H9 (cell line): ENCODE data around the gene RAB3C. TPM values are rescaled to one million over a fixed set of nuclear protein-coding genes. Genes with fewer than 3 reads are reported as not detected.

ENCODE experiments used
- DNase-seq: peaks from one replicate; pipeline ENCODE4 v3.0.0-alpha.2; 2017
- H2AFZ ChIP-seq: one replicate; pipeline ENCODE4 v1.6.1; 2013; ENCODE audit warnings: mild to moderate bottlenecking, low read length, control low read depth, moderate library complexity
- H2AK5ac ChIP-seq: 2 replicates; pipeline ENCODE4 v1.6.1; 2013; ENCODE audit warnings: low read length, control low read depth, mixed read lengths; ENCODE audit not compliant: insufficient read length
- H2BK120ac ChIP-seq: one replicate; pipeline ENCODE4 v1.6.1; 2013; ENCODE audit warnings: low read depth, mild to moderate bottlenecking, low read length, control low read depth, inconsistent platforms; ENCODE audit not compliant: poor library complexity, severe bottlenecking
- H2BK12ac ChIP-seq: 2 replicates; pipeline ENCODE4 v1.6.1; 2013; ENCODE audit warnings: low read length, control low read depth, mixed read lengths, low read depth; ENCODE audit not compliant: insufficient read length
- H2BK15ac ChIP-seq: 2 replicates; pipeline ENCODE4 v1.6.1; 2013; ENCODE audit warnings: low read depth, low read length, control low read depth
- H2BK20ac ChIP-seq: one replicate; pipeline ENCODE4 v1.6.1; 2013; ENCODE audit warnings: low read depth, mild to moderate bottlenecking, low read length, control low read depth, inconsistent platforms; ENCODE audit not compliant: poor library complexity, severe bottlenecking
- H2BK5ac ChIP-seq: 2 replicates; pipeline ENCODE4 v1.6.1; 2013; ENCODE audit warnings: low read length, control low read depth, mixed read lengths; ENCODE audit not compliant: insufficient read length
- H3K14ac ChIP-seq: 2 replicates; pipeline ENCODE4 v1.6.1; 2013; ENCODE audit warnings: low read length, control low read depth; ENCODE audit not compliant: insufficient read depth
- H3K18ac ChIP-seq: 2 replicates; pipeline ENCODE4 v1.6.1; 2013; ENCODE audit warnings: low read depth, mild to moderate bottlenecking, mixed read lengths, low read length, control low read depth; ENCODE audit not compliant: insufficient read length
- H3K23ac ChIP-seq: 2 replicates; pipeline ENCODE4 v1.6.1; 2013; ENCODE audit warnings: low read length, control low read depth, mixed read lengths, low read depth; ENCODE audit not compliant: insufficient read length
- H3K23me2 ChIP-seq: 2 replicates; pipeline ENCODE4 v1.6.1; 2013; ENCODE audit warnings: low read depth, mild to moderate bottlenecking, mixed read lengths, low read length, control low read depth; ENCODE audit not compliant: insufficient read length, poor library complexity, severe bottlenecking
- H3K27ac ChIP-seq: 2 replicates; pipeline ENCODE4 v1.5.1; 2013; ENCODE audit warnings: low read length, control low read depth, mixed read lengths, low read depth; ENCODE audit not compliant: insufficient read length
- H3K27me3 ChIP-seq: 2 replicates; pipeline ENCODE4 v1.6.1; 2013; ENCODE audit warnings: low read length, control low read depth, inconsistent platforms; ENCODE audit not compliant: insufficient read depth
- H3K4ac ChIP-seq: 2 replicates; pipeline ENCODE4 v1.6.1; 2013; ENCODE audit warnings: low read depth, mild to moderate bottlenecking, control low read depth, inconsistent platforms, low read length, moderate library complexity
- H3K4me1 ChIP-seq: 2 replicates; pipeline ENCODE4 v1.6.1; 2013; ENCODE audit warnings: low read length, control low read depth, inconsistent platforms; ENCODE audit not compliant: insufficient read depth
- H3K4me2 ChIP-seq: 2 replicates; pipeline ENCODE4 v1.6.1; 2013; ENCODE audit warnings: low read length, control low read depth, mixed read lengths; ENCODE audit not compliant: insufficient read length, insufficient read depth
- H3K56ac ChIP-seq: 2 replicates; pipeline ENCODE4 v1.6.1; 2013; ENCODE audit warnings: low read depth, mild to moderate bottlenecking, mixed read lengths, low read length, control low read depth; ENCODE audit not compliant: insufficient read length
- H3K79me1 ChIP-seq: 2 replicates; pipeline ENCODE4 v1.6.1; 2013; ENCODE audit warnings: low read depth, mild to moderate bottlenecking, moderate library complexity, low read length, control low read depth, inconsistent platforms; ENCODE audit not compliant: insufficient read depth, poor library complexity, severe bottlenecking
- H3K79me2 ChIP-seq: 2 replicates; pipeline ENCODE4 v1.6.1; 2013; ENCODE audit warnings: low read length, control low read depth, inconsistent platforms; ENCODE audit not compliant: insufficient read depth
- H3K9ac ChIP-seq: 2 replicates; pipeline ENCODE4 v1.6.1; 2013; ENCODE audit warnings: low read length, control low read depth, mixed read lengths; ENCODE audit not compliant: insufficient read length; ENCODE audit errors: extremely low read depth
- H3K9me3 ChIP-seq: one replicate; pipeline ENCODE4 v1.6.1; 2013; ENCODE audit warnings: low read depth, low read length, inconsistent platforms; ENCODE audit not compliant: control insufficient read depth
- H3T11ph ChIP-seq: one replicate; pipeline ENCODE4 v1.6.1; 2013; ENCODE audit warnings: mild to moderate bottlenecking, low read length, control low read depth, inconsistent platforms
- H4K20me1 ChIP-seq: one replicate; pipeline ENCODE4 v1.6.1; 2013; ENCODE audit not compliant: control insufficient read depth, insufficient read length, insufficient read depth
- H4K5ac ChIP-seq: 2 replicates; pipeline ENCODE4 v1.6.1; 2013; ENCODE audit warnings: low read depth, mild to moderate bottlenecking, mixed read lengths, low read length, control low read depth; ENCODE audit not compliant: insufficient read length
- H4K8ac ChIP-seq: replicated peaks from 2 replicates; pipeline ENCODE4 v1.6.1; 2013; ENCODE audit warnings: low read length, control low read depth, mixed read lengths, low read depth; ENCODE audit not compliant: insufficient read length
- H4K91ac ChIP-seq: 2 replicates; pipeline ENCODE4 v1.6.1; 2013; ENCODE audit warnings: low read depth, mild to moderate bottlenecking, moderate library complexity, mixed read lengths, low read length, control low read depth; ENCODE audit not compliant: insufficient read length
- H3K27ac Mint-ChIP-seq, 3 experiments: 2 replicates in 2 of 3; 3 replicates in 1 of 3; pipeline ENCODE4 v1.8.0; 2020 to 2021; ENCODE audit warnings: mixed read lengths in 3 of 3, mild to moderate bottlenecking in 1 of 3, moderate library complexity in 1 of 3
- H3K27me3 Mint-ChIP-seq: 2 replicates; pipeline ENCODE4 v1.8.0; 2021; ENCODE audit warnings: low read depth, mild to moderate bottlenecking, moderate library complexity, mixed read lengths
- H3K36me3 Mint-ChIP-seq, 3 experiments: 2 replicates in 2 of 3; 3 replicates in 1 of 3; pipeline ENCODE4 v1.8.0; 2020 to 2021; ENCODE audit warnings: low read depth in 3 of 3, mixed read lengths in 3 of 3; ENCODE audit not compliant: insufficient read depth in 1 of 3
- H3K4me1 Mint-ChIP-seq, 2 experiments: 2 replicates each; pipeline ENCODE4 v1.8.0; 2020; ENCODE audit warnings: mixed read lengths in 2 of 2
- H3K4me3 Mint-ChIP-seq, 2 experiments: 2 replicates in 1 of 2; 3 replicates in 1 of 2; pipeline ENCODE4 v1.8.0; 2020 to 2021; ENCODE audit warnings: mild to moderate bottlenecking in 2 of 2, mixed read lengths in 2 of 2, moderate library complexity in 1 of 2
- H3K9me3 Mint-ChIP-seq, 2 experiments: 2 replicates in 1 of 2; 3 replicates in 1 of 2; pipeline ENCODE4 v1.8.0; 2020; ENCODE audit warnings: mild to moderate bottlenecking in 2 of 2, mixed read lengths in 2 of 2, moderate library complexity in 1 of 2
- CTCF ChIP-seq: fragments of 200-600 bp; sonication (generic); conservative IDR thresholded peaks from 3 replicates; pipeline ENCODE4 v1.8.0; 2021; ENCODE audit warnings: antibody characterized with exemption, mild to moderate bottlenecking
- WGBS: extraction: QIAGEN DNeasy Blood & Tissue Kit; methylation state at CpG from one replicate; pipeline ENCODE4 v1.1.7; 2013; ENCODE audit warnings: missing lambda C conversion rate, low lambda C conversion rate, mixed read lengths; ENCODE audit not compliant: insufficient read length; ENCODE audit errors: extremely low coverage; 5-methylcytosine and 5-hydroxymethylcytosine counted together
- total RNA-seq: library from RNA; stranded (reverse); gene quantifications from 2 replicates; pipeline ENCODE4 v1.2.1, GENCODE V29; 2021

Gene RAB3C
- total RNA-seq, 1 experiment from 2014 or later = 16.3 TPM

DNA sequence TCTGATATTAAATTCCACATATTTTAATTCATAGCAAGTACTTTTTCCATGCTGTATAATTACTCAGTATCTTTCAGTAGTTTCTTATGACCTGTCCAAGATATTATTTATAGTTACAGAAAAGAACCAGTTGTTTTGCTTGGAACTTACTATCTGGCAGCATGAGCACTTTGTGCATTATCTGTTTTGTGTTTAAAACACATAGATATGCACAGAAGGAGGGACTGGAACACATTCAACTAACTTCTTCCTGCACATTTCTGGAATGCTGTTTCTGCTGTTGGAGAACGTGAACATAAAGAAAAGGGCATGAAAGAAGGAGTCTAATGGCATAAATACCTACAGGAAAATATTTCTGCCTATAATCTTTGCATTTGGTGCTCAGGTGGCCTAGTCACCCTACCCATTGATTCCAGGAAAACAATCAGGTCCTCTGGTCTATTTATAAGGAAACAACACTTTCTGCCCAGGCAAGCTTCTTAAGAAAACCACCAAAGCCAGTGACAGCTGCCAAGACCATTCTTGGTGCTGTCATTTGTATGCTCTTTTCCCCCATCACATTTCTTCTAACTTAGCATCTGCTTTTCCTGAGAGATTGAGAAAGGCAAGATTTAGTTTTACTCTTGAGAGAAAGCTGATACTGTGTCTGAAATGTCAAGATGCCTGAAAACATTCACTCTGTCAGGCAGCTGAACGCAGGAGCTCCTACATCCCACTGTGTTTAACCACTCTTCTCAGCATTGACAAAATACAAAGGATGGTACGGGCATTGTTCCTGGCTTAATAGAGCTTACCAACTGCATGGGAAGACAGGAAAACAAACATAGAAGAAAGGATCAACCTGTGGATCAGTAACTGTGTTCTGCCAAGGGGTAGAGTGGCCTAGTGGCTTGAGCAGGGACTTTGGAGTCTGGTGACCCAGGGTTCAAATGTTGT, 40.3 kb downstream of the RAB3C start:
- no peak overlapping the region for H2BK20ac ChIP-seq
- H3K14ac ChIP-seq = no peak overlapping the region
- H3K4ac ChIP-seq = no peak overlapping the region
- no peak overlapping the region for H2BK15ac ChIP-seq
- H3K4me1 Mint-ChIP-seq = peaks cover 6 to 10% of the 10 kb centered on the region in 2 experiments
- no peak overlapping the region for H2AFZ ChIP-seq
- no peak overlapping the region for H3K27ac Mint-ChIP-seq
- no peaks in the 10 kb centered on the region for H3K9me3 ChIP-seq
- no peak overlapping the region for H3K23ac ChIP-seq
- no peaks in the 10 kb centered on the region for H3K36me3 Mint-ChIP-seq
- TF ChIP-seq CTCF = no peak
- H3T11ph ChIP-seq = no peak overlapping the region
- WGBS = no CpG with 5 or more reads among the region's 3 CpGs
- H2BK5ac ChIP-seq = no peak overlapping the region
- H4K91ac ChIP-seq = no peak overlapping the region
- no peak overlapping the region for H3K9ac ChIP-seq
- no peak overlapping the region for H3K4me2 ChIP-seq
- DNase-seq = no peak
- H3K23me2 ChIP-seq = no peaks in the 10 kb centered on the region
- H4K5ac ChIP-seq = no peak overlapping the region
- no peak overlapping the region for H3K4me3 Mint-ChIP-seq
- H2BK120ac ChIP-seq = no peak overlapping the region
- H3K27ac ChIP-seq = no peak overlapping the region
- H2BK12ac ChIP-seq = no peak overlapping the region
- no peak overlapping the region for H4K8ac ChIP-seq
- H3K27me3 ChIP-seq = no peaks in the 10 kb centered on the region
- H4K20me1 ChIP-seq = no peaks in the 10 kb centered on the region
- H3K79me1 ChIP-seq = no peaks in the 10 kb centered on the region
- no peaks in the 10 kb centered on the region for H3K4me1 ChIP-seq
- no peaks in the 10 kb centered on the region for H3K9me3 Mint-ChIP-seq
- no peaks in the 10 kb centered on the region for H3K27me3 Mint-ChIP-seq
- no peak overlapping the region for H3K56ac ChIP-seq
- H3K18ac ChIP-seq = no peak overlapping the region
- no peak overlapping the region for H2AK5ac ChIP-seq
- no peaks in the 10 kb centered on the region for H3K79me2 ChIP-seq
